Metanephros (tissue), 2 donors: ENCODE measurements around the gene RADX. TPM values are rescaled to one million over a fixed set of nuclear protein-coding genes. Genes with fewer than 3 reads are reported as not detected.

Source experiments
- small RNA-seq: library from RNA; depleted of rRNA; stranded (forward); fragments of <200 nt; gene quantifications from one replicate; pipeline ENCODE3, GENCODE V24; 2014; ENCODE audit warnings: low replicate concordance
- total RNA-seq: library from RNA; depleted of rRNA; stranded (reverse); fragments of >200 nt; gene quantifications from one replicate; pipeline ENCODE4 v1.2.3, GENCODE V29; 2014

Gene RADX
- total RNA-seq = 2.5 TPM

DNA sequence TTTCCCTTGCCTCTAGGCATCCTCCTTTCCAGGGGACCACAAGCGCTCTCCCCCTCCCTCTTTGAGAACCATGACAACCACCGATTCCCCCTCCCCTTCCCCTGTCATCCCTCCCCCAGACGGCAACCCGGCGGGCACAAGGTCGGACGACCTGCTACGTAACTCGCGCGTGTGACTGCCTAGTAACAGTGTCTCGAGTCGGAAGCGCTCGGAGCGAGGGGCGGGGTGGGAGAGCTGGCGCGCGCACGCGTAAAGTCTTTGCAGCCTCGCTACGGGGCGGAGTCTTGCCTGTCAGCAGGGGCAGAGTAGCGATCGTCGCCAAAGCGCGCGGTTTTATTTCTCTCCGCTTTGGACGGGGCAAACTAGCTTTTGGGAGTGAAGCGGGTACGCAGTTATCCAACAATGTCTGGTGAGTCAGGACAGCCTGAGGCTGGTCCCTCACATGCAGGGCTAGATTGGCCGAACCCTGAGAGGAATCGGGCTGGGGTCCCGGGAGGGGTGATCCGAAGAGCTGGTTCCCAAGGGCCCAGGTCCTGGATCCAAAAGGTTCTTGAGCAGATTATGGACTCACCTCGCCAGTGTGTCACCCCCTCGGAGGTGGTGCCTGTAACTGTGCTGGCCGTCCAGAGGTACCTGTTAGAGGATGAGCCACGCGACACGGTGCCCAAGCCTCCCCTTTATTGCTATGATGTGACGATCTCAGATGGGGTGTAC lies at the start of gene RADX:
Gene RADX (plus strand): TSS at position 300 of the 714 bp plus-strand sequence. CDS start 103 bp downstream, at position 403.

GRCh38 chrX:106726485-106727437 lies 115.0 kb downstream of the RADX start, which contains the start of gene RNF128:
TSS of gene RNF128 (plus strand) at chrX:106726701. CDS start at chrX:106726914, 213 bp downstream.

Small RNA genes within 50 kb of the gene (small RNA-seq; reads per million reads assigned to genes)
- gene AL590808.1 (not detected), gene MIR548AN (not detected)

Other genes starting within 250 kb of the RADX start
- gene RNF128, start 114.7 kb downstream of the RADX start, total RNA-seq = 7.6 TPM
- gene TBC1D8B, start 190.7 kb downstream of the RADX start, total RNA-seq = 11.3 TPM